ENCODE results near the gene ZDHHC15.
"Not testable (repeated sequence)": the region's sequence is repeated elsewhere in the genome, so short reads cannot be mapped to it uniquely, and the experiment has no call there.

The ZDHHC15 gene

DNA sequence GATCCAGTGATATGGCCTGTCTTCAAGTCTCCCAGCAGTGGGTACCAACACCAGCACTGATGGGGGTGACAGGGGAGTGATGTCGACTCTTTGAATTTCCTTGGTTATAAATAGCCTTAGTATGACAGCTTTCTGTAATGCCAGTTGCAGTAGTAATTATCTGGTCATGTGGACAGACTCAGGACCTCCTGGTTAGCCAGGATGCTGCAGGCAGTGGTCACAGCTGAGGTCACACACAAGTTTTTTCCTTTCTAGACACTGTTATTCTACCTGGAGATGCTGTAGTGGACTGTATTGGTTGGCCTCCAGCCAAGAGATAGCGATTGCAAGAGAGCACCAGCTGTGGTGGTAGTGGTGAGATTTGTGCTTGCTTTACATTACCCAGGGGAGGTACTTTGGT lies 185.3 kb downstream of the ZDHHC15 start:
- H3K4me3 ChIP-seq (ENCODE audit: low read depth, low read length), result no peak overlapping the region
- in situ Hi-C loops (cut with HindIII; ENCODE audit: low sequenced_read_pairs), result no loop called here
- DNase-seq (ENCODE audit: low read depth), result no peak
- TF ChIP-seq, protein P1, sequence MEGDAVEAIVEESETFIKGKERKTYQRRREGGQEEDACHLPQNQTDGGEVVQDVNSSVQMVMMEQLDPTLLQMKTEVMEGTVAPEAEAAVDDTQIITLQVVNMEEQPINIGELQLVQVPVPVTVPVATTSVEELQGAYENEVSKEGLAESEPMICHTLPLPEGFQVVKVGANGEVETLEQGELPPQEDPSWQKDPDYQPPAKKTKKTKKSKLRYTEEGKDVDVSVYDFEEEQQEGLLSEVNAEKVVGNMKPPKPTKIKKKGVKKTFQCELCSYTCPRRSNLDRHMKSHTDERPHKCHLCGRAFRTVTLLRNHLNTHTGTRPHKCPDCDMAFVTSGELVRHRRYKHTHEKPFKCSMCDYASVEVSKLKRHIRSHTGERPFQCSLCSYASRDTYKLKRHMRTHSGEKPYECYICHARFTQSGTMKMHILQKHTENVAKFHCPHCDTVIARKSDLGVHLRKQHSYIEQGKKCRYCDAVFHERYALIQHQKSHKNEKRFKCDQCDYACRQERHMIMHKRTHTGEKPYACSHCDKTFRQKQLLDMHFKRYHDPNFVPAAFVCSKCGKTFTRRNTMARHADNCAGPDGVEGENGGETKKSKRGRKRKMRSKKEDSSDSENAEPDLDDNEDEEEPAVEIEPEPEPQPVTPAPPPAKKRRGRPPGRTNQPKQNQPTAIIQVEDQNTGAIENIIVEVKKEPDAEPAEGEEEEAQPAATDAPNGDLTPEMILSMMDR (IDR thresholded peaks at IDR 0.05; ENCODE audit: low read depth, low read length, missing control alignments), result no peak

DNA sequence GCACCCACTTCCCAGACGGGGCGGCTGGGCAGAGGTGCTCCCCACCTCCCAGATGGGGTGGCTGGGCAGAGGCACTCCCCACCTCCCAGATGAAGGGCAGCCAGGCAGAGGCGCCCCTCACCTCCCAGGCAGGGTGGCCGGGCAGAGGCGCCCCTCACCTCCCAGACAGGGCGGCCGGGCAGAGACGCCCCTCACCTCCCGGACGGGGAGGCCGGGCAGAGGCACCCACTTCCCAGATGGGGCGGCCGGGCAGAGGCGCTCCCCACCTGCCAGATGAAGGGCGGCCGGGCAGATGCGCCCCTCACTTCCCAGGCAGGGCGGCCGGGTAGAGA lies 187.7 kb downstream of the ZDHHC15 start:
- TF ChIP-seq, protein P1 (IDR thresholded peaks at IDR 0.05; ENCODE audit: low read depth, low read length, missing control alignments), result no peak
- in situ Hi-C loops (cut with HindIII; ENCODE audit: low sequenced_read_pairs), result no loop called here
- no peak for DNase-seq (ENCODE audit: low read depth)
- no peak overlapping the region for H3K4me3 ChIP-seq (ENCODE audit: low read depth, low read length)

DNA sequence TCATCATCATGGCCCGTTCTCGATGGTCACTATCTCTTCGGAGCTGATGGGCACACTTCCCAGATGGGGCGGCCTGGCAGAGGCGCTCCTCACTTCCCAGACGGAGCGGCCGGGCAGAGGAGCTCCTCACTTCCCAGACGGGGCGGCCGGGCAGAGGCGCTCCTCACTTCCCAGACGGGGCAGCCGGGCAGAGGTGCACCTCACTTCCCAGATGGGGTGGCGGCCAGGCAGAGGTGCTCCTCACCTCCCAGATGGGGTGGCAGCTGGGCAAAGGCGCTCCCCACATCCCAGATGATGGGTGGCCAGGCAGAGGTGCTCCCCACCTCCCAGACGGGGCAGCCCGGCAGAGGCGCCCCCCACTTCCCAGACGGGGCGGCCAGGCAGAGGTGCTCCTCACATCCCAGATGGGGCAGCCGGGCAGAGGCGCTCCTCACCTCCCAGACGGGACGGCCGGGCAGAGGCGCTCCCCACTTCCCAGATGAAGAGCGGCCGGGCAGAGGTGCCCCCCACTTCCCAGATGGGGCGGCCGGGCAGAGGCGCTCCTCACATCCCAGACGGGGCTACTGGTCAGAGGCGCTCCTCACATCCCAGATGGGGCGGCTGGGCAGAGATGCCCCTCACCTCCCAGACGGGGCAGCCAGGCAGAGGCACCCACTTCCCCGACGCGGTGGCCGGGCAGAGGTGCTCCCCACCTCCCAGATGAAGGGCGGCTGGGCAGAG lies 188.3 kb downstream of the ZDHHC15 start:
- DNase-seq (ENCODE audit: low read depth); H3K4me3 ChIP-seq (ENCODE audit: low read depth, low read length); in situ Hi-C loops (cut with HindIII; ENCODE audit: low sequenced_read_pairs): not testable (repeated sequence)

DNA sequence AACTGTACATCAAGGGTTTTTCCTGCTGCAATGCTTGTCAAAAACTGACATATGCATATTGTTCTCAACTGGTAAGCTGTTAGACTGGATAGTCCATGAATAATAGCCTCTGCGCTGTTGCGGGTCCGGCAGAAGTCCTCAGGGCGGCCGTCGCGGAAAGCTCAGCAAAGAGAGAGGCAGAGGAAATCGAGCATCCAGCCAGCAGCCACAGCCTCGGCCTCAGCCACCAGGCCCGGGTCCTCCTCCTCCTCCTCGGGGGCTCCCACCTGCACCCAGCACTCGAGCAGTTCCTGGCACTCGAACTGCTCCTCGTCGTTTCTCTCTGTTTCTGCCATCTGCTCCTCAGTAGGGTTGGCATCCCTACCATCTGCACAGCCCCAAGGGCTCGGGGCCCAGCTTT lies 195.2 kb downstream of the ZDHHC15 start:
- TF ChIP-seq, protein P1 (IDR thresholded peaks at IDR 0.05; ENCODE audit: low read depth, low read length, missing control alignments), result no peak
- in situ Hi-C loops (cut with HindIII; ENCODE audit: low sequenced_read_pairs), result no loop called here
- DNase-seq (ENCODE audit: low read depth), result no peak
- no peak overlapping the region for H3K4me3 ChIP-seq (ENCODE audit: low read depth, low read length)
